HG03469 (cell line): ENCODE data around the gene ZMIZ1.

Experiments used
- ATAC-seq: cut with Tn5 transposase; IDR thresholded peaks from one replicate; pipeline ENCODE4 v1.9.1; 2021; ENCODE audit warnings: mild to moderate bottlenecking, moderate library complexity, moderate number of reproducible peaks; ENCODE audit not compliant: unreplicated experiment

The ZMIZ1 gene

DNA sequence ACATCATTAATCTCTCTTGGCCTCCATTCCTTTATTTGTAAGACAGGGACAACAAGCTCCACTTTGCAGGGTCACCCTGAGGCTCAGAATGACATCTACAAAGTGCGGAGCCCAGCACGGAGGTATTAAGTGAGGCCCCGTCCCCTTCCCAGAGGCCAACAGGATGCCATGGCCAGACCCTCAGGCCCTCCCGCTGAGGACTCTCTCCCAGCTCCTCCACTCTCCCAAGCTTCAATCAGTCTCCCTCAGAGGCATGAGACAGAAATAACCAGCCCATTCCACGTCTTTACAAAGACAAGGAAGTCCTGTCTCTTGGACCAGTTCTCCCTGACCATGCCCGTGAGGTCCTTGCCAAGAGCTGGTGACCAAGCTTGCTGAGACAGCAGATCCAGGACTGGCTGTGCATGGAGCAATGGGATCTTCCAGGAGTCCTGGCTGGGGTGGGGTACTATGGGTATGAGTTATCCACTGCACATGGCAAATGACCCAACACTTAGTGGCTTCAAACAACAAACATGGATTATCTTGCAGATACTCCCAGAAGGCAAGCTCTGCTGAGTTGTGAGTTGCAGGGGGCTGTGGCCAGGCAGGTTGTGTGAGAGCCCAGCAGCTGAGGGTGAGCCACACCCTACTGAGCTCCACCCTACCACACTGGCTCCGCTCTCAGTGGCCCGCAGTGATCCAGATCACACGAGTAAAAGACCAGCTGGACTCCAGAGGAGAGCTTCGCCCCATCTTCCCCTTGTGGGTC lies 274.2 kb downstream of the ZMIZ1 start:
- ATAC-seq, result no peak

DNA sequence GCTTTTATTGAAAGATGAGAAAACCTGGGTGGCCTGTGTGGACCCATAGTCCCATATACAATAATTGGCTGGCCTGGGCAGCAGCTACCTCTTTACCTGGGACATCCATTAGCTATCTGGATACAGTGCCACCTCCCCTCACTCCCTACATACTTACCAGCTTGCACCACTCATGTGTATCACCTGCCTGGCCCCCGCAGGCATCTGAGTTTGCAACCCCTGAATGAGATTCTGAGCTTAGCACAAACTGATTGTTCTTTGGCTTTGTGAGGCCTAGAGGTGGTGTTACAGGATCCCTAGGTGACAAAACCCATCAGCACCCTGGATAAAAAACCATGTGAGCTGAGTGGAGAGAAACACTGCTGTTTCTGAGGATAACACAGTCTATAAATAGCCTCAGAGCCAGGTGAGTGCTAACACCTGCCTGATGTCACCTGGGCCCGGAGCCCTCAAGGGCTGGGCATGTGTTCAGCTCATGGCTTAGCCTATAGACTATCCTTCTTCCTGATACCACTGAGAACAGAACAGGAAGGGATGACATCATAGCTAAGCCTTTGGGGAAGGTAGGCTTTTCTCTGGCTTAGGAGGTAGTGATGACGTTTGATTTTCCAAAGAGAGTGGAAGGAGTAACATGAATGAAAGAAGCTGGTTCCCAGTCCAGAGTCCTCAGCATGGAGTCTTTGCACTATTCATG lies 275.9 kb downstream of the ZMIZ1 start:
- no peak for ATAC-seq

DNA sequence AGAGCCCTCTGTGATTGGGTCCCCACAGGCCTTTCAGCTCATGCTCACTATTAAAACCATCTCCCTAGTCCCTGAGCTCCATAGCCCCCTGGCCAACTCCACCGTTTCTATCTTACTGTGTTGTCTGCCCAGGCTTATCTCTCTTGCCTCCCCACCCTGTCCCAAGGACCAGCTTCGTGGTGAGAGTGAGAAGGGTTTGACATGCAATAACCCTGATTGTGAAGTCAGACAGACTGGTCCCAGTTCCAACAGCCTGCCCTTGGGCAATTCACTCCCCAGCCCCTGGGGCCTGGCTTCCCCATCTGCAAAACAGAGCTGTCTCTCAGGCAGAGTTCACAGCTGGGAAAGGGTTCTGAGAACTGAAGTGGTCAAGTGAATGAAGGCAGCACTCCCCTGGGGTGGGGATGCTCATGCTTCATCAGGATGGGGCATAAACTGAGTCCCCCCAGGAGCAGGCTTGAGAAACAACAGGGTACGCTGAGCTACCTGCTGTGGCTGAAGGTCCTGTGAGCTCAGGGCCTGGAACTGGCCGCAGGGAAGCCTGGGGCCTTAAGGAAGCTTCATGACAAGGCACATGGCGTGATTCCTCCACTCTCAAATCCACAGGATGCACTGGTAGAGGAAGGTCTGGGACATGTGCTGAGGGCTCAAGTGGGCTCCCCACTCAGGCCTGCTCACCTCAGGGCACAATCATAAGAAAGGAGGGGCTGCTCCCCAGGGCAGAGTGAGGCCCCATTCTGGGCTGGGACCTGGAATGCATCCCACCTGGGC lies 276.7 kb downstream of the ZMIZ1 start:
- no peak for ATAC-seq

DNA sequence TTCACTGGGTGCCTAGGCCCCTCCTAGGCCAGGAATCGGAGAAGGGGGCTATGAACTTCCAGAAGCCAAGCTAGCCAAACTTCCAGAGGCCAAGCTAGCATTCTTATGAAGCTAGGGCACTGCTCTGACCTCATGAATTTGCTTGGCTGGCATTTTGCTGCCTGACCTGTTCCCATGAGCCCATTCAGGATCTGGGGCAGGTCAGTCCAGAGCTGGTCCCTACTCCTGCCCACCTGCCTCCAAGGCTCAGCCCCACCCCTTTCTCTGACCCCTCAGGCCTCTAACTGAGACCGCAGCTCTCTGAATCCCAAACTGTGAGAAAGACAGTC lies 277.2 kb downstream of the ZMIZ1 start:
- no peak for ATAC-seq

DNA sequence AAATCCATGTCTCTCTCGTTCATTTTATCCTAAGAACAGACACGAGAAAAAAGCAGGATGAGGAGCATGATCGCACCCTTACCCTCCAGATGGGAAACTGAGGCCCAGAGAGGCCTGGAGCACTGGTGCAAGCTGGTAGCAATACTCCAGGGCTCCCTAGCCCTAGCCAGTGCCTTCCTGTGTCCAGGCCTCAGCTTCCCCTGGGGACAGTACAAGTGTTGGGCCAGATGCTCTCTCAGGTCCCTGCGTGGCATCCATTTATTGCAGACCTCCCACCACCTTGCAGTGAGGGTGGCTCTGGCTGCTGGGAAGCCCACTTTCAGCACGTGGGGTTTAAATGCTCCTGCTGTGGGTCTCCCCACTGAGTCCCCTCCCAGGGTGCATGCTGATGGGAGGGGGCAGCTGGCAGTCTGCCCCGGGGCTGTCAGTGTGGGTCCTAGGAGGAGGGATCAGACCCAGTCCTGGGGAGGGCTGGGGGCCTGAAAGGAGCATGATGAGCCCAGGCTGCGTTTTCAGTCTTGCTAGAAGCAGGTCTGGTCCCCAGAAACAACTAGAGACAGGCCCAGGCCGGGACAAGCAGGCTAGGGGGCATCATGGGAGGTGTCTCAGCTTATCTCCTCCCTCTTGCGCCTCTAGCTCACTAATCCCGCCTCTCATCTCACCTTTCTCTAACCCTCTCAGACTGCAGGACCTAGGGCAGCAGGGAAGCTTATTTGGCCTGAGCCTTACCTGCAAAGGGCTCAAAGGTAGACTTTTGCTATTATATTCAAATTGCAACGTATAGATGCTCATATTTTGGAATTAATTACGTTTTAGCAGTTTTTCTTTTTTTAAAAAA lies 277.8 kb downstream of the ZMIZ1 start:
- no peak for ATAC-seq

DNA sequence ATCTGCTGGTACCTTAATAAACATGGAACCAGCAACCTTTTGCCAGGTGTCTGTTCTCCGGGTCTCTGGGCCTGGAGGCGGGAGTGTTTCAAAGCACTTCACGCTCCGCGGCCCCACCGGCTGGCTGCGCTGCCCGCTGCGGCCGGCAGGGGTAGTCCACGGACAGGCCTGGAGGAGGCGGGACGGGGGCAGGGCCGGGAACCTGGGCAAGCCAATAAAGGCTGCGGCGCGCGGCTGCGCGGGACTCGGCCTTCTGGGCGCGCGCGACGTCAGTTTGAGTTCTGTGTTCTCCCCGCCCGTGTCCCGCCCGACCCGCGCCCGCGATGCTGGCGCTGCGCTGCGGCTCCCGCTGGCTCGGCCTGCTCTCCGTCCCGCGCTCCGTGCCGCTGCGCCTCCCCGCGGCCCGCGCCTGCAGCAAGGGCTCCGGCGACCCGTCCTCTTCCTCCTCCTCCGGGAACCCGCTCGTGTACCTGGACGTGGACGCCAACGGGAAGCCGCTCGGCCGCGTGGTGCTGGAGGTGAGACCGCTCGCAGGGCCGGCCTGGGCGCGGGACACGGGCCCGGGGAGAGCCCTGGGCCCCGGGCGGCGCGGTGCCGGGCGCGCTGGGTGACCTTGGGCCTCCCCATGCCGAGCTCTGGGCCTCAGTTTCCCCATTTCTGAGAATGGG lies 278.6 kb downstream of the ZMIZ1 start, which contains the start of gene PPIF:
Gene PPIF (plus strand): TSS at position 244 of the 668 bp plus-strand sequence. CDS start 80 bp downstream, at position 324.
- ATAC-seq, result peak; percentile 77

DNA sequence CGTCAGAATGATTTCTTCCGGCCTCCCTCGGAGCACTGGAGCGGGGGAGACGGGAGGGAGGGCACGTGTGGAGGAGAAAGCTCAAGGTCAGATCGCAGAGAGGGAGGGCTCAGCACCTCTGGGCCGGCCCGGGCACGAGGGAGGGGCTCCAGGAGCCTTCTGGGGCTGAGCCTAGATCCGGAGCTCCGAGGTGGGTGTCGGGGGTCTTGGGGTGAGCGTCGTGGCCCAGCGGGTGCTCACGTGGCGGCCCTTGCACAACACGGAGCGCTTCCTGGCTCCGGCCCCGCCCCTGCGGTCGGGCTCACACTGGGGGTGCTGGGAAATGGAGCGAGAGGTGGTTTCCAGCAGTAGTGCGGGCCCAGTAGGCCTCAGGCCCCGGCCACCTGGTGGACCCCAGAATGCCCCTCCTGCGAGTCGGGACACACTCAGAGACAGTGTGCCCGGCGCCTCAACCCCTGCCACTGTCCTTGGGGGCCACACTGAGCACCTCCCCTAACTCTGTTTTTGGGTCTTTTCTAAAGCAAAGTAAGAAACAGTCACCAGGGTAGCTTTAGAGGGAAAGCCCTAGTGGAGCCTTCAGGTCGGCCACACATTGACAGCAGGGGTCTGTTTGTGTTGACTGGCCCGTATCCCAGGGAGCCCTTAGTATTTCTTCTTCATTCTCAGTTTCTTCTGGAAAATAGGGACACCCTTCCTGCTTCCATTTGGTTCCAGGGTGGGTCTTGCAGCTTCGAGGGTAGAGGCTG lies 279.3 kb downstream of the ZMIZ1 start:
- peak; percentile 42 for ATAC-seq

DNA sequence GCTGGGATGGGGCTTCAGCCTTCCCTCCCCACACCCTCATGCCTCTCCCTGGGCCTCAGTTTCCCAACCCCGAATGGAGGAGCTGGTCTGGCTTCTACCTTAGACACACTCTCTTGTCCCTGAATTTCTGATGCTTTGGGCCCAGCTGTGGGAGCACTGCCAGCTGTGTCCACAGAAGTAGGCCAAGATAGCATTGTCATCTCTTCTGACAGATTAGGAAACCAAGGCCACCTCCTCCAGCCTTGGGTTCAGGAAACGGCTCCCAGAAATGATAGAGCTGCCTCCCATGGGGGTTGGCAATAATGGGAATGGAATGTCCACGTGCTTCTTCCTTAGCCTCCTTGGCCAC lies 279.8 kb downstream of the ZMIZ1 start:
- ATAC-seq, result no peak

DNA sequence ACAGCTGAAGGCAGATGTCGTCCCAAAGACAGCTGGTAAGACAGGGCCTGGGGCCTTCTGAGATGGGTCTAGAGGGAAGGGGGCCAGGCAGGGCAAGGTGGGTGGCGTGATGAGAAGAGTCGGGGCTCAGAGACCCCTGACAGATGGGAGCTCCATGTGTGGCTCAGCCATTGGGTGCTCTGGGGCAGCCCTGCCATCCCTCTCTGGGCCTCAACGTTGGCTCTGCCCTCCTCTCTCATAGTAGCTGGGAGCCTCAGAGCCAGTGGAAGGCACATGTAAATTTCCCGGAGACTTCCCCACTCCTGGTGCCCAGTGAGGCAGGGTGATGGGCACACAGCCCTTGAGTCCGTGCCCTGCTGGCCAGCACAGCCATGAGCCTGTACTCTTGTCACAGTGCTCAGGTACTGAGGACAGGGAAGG lies 280.3 kb downstream of the ZMIZ1 start:
- ATAC-seq, result no peak

DNA sequence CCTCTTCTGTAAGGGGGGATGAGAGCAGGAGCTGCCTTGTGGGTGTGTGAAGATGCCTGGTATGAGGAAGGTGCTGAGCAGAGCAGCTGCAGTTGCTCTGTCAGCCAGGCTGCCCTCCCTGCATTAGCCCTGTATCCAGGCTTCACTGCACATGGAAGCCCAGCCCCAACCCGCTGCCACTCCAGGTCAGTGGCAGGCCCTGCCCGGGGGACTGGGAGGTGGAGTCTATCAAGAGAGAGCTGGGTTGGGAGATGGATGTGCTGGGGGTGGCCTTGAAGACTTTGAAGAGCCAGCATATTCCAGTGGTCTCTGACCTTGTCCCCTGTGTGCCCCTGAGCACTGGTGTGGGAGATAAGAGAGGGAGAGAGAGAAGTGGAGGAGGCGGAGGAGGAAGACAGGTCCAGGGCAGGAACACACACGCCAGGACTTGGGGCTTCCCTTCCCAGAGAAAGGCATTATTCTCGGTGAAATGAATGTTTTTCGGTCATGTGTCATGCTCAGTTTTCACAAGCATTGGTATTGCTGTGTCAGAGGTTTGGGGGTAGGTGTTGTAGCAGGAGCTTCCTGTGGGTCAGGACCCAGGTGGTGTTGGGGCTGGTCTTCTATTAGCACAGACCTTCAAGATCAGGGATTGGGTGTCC lies 281.1 kb downstream of the ZMIZ1 start:
- no peak for ATAC-seq

DNA sequence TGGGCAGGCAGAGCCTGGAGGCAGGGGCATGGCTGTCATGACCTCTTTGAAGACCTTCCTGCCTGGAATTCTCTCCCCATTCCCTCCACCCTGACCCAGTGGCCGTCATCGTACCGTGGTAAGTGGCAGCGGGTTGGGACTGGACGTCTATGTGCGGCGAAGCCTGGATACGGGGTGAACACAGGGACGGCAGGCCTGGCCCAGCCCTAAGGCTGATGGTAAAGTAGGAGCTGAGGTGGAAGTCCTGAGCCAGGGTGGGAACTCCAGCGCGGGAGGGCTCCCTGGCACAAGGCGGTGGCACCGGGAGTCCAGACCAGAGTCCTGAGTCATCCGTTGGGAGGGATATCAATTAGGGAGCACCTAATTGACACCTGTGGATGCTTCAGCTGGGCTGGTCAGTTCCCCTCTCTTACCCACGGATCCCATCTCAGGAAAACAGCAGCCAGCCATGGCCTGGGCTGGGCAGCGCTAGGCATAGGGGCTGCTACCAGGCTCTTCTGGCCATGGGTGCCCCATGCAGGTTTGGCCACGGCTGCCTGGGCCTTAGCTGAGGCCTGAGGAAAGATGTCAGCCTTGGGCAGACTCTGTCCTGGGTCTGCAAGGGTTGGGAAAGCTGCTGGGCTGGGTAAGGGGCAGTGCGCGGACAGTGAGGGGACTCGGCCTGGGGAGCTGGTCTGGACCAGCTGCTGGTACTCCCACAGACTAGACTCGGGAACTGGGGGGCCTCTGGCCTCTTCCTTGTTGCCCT lies 281.8 kb downstream of the ZMIZ1 start:
- no peak for ATAC-seq

DNA sequence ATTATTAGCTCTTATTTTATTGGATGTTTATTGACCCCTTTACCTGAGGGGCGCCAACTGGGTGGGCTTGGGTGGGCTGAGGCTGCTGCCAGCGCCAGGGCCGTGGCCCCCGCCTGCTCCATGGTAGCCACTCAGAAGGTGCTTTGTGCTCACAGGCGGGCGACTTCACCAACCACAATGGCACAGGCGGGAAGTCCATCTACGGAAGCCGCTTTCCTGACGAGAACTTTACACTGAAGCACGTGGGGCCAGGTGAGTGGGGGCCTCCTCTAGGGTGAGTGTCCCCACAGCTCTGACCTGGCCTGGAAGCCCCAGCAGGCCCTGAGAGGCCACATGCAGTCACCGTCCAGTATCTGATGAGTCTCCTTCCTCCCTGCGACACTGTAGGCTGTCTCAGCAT lies 282.6 kb downstream of the ZMIZ1 start:
- no peak for ATAC-seq

DNA sequence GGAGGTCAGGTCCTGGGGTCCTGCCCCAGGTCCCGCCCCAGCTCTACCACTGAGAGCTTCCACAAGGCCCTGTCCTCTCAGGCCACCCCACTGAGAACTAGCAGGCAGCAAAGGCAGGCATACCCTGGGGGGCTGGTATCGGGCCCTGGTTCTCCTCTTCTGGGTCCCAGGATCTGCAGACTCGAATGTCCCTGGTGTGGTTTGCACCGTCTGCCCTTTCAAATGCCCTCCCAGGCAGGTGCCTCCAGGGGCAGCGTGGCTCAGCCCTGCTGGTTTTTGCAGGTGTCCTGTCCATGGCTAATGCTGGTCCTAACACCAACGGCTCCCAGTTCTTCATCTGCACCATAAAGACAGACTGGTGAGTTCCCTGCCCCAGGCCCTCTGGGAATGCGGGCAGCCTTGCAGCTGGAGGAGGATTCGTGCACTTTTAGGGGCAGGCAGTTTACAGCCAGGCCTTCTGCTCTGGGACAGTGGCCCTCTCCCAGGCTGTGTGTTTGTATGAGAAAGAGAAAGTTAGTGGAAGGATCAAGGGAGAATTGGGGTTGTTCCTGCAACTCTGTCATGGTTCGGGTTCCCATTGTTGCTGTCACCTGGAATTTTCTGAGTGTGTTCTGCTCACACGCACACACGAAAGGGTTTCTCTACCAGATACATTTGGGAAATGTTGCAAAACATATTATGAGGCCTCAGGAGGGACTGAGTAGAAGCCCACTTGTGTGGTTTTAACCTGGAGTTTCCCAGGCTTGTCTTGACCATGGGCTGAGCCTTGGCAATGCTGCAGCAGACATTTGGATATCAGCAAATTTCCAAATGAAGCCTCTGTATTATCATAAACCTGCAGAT lies 283.5 kb downstream of the ZMIZ1 start:
- ATAC-seq, result no peak

DNA sequence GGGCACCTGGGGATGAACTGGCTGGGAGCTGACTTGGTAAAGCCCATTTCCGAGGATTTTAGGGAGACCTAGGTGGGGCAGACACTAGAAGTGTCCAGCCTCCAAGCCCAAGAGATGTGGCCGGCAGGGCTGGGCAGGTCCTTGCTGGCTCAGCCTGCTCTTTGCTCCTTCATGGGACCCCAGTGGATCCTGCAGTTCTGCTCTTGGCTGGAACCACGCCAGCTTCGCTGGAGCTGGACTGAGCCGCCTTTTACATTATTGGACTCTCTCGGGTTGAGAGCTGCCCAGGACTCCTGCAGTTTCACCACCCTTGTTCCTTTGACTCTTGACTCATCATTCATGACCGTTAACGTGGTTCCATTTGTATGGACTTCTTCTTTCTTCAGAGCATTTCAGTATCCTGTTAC lies 284.2 kb downstream of the ZMIZ1 start:
- no peak for ATAC-seq

DNA sequence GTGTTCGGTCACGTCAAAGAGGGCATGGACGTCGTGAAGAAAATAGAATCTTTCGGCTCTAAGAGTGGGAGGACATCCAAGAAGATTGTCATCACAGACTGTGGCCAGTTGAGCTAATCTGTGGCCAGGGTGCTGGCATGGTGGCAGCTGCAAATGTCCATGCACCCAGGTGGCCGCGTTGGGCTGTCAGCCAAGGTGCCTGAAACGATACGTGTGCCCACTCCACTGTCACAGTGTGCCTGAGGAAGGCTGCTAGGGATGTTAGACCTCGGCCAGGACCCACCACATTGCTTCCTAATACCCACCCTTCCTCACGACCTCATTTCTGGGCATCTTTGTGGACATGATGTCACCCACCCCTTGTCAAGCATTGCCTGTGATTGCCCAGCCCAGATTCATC lies 285.0 kb downstream of the ZMIZ1 start:
- ATAC-seq, result no peak

DNA sequence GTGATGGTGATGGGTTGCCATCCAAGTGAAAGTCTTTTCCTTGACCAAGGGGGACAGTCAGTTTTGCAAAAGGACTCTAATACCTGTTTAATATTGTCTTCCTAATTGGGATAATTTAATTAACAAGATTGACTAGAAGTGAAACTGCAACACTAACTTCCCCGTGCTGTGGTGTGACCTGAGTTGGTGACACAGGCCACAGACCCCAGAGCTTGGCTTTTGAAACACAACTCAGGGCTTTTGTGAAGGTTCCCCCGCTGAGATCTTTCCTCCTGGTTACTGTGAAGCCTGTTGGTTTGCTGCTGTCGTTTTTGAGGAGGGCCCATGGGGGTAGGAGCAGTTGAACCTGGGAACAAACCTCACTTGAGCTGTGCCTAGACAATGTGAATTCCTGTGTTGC lies 285.4 kb downstream of the ZMIZ1 start:
- ATAC-seq, result no peak

DNA sequence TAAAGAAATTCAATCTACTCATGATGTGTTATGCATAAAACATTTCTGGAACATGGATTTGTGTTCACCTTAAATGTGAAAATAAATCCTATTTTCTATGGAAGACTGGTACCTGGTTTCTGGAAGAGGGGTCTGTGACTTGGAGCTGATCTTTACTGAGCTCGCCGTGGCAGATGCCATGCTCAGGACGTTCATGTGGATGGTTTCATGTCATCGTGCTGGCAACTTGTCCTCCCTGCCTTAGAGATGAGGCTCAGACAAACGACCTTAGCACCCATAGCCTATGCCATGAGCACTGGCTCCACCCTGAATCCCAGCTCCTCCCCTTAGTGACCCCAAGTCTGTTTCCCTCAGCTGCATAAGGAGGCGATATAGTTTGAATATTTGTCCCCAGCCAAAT lies 285.8 kb downstream of the ZMIZ1 start:
- no peak for ATAC-seq
